ENCODE measurements around the gene TMEM151A.

Gene TMEM151A

GRCh38 chr11:66321606-66322005 is 29.9 kb downstream of the TMEM151A start:
- H3K4me3 ChIP-seq (ENCODE audit: low read depth, low read length) = no peak overlapping the region
- DNase-seq (ENCODE audit: low read depth) = no peak
- no peak for TF ChIP-seq CTCF (IDR thresholded peaks at IDR 0.05; ENCODE audit: low read depth, low read length, missing control alignments)

GRCh38 chr11:66322732-66323427 is 31.2 kb downstream of the TMEM151A start:
- TF ChIP-seq CTCF (IDR thresholded peaks at IDR 0.05; ENCODE audit: low read depth, low read length, missing control alignments) = no peak
- H3K4me3 ChIP-seq (ENCODE audit: low read depth, low read length) = no peak overlapping the region
- no peak for DNase-seq (ENCODE audit: low read depth)

- no peak overlapping the region for H3K4me3 ChIP-seq (ENCODE audit: low read depth, low read length)
- DNase-seq (ENCODE audit: low read depth) = no peak
- no peak for TF ChIP-seq CTCF (IDR thresholded peaks at IDR 0.05; ENCODE audit: low read depth, low read length, missing control alignments)
Measured at GRCh38 chr11:66323684-66324083, 32.0 kb downstream of the TMEM151A start.

GRCh38 chr11:66324664-66325063 is 33.0 kb downstream of the TMEM151A start:
- no peak overlapping the region for H3K4me3 ChIP-seq (ENCODE audit: low read depth, low read length)
- DNase-seq (ENCODE audit: low read depth) = no peak
- TF ChIP-seq CTCF (IDR thresholded peaks at IDR 0.05; ENCODE audit: low read depth, low read length, missing control alignments) = no peak

GRCh38 chr11:66325263-66325671 is 33.6 kb downstream of the TMEM151A start:
- no peak for DNase-seq (ENCODE audit: low read depth)
- TF ChIP-seq CTCF (IDR thresholded peaks at IDR 0.05; ENCODE audit: low read depth, low read length, missing control alignments) = no peak
- H3K4me3 ChIP-seq (ENCODE audit: low read depth, low read length) = no peak overlapping the region

GRCh38 chr11:66326261-66327111 is 34.8 kb downstream of the TMEM151A start:
- H3K4me3 ChIP-seq (ENCODE audit: low read depth, low read length) = no peak overlapping the region
- TF ChIP-seq CTCF (IDR thresholded peaks at IDR 0.05; ENCODE audit: low read depth, low read length, missing control alignments) = no peak
- no peak for DNase-seq (ENCODE audit: low read depth)

Data from GM12864 (cell line).